ENCODE data around the gene KCNJ6.

KCNJ6 gene

DNA sequence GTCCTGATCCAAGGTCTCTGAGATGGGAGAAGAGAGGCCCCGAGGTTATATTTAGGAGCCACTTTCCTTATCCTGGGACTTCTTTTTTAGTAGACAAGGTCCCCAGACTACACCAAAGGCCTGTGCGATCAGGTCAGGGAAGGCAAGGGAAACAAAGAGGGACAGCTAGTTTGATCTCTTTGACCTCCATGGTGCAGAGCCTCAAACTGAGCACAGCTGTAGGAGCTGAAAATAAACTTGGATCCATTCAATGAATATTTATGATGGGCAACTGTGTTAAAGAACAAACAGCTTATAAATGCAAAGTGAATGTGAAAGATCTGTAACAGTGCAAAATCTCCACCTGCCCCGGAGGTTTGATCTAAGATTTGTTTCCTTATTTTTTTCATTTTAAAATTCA lies 293.1 kb downstream of the KCNJ6 start:
- no peak for DNase-seq (ENCODE audit: low read depth)

DNA sequence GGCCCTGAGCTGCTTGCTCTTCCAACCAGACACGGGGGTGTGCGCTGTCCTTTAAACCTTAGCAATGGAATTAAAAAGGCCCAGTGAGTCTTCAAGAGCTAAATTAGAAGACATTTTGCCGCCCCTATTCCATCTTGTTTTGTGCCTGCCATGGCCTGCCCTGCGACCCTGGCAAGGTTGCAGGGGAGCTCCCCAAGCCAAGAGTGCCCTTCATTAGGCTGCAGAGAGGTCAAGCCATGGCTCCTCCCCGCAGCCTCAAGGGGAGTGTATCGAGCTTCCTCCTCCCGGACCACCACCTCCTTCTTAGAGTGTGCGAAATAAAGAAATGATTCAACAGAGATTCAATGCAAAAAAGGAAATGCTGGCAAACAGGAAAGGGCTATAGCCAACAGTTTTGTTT lies 293.5 kb downstream of the KCNJ6 start:
- TF ChIP-seq, protein P1, sequence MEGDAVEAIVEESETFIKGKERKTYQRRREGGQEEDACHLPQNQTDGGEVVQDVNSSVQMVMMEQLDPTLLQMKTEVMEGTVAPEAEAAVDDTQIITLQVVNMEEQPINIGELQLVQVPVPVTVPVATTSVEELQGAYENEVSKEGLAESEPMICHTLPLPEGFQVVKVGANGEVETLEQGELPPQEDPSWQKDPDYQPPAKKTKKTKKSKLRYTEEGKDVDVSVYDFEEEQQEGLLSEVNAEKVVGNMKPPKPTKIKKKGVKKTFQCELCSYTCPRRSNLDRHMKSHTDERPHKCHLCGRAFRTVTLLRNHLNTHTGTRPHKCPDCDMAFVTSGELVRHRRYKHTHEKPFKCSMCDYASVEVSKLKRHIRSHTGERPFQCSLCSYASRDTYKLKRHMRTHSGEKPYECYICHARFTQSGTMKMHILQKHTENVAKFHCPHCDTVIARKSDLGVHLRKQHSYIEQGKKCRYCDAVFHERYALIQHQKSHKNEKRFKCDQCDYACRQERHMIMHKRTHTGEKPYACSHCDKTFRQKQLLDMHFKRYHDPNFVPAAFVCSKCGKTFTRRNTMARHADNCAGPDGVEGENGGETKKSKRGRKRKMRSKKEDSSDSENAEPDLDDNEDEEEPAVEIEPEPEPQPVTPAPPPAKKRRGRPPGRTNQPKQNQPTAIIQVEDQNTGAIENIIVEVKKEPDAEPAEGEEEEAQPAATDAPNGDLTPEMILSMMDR (IDR thresholded peaks at IDR 0.05; ENCODE audit: insufficient read depth, low read depth, low read length, missing control alignments), result no peak
- no peak for DNase-seq (ENCODE audit: low read depth)
- no peak overlapping the region for H3K4me3 ChIP-seq (ENCODE audit: low read length)

More for the DNA sequence above, 293.1 kb downstream of the KCNJ6 start:
- H3K4me3 ChIP-seq (ENCODE audit: low read length), result no peak overlapping the region
- TF ChIP-seq, protein P1 (IDR thresholded peaks at IDR 0.05; ENCODE audit: insufficient read depth, low read depth, low read length, missing control alignments), result no peak

GRCh38 chr21:37620401-37620800 lies 295.9 kb downstream of the KCNJ6 start:
- H3K4me3 ChIP-seq (ENCODE audit: low read length), result no peak overlapping the region
- TF ChIP-seq, protein P1 (IDR thresholded peaks at IDR 0.05; ENCODE audit: insufficient read depth, low read depth, low read length, missing control alignments), result no peak
- DNase-seq (ENCODE audit: low read depth), result no peak

- TF ChIP-seq, protein P1 (IDR thresholded peaks at IDR 0.05; ENCODE audit: insufficient read depth, low read depth, low read length, missing control alignments), result peak; percentile 25
- DNase-seq (ENCODE audit: low read depth), result peak; percentile 93
These were observed 296.7 kb downstream of the KCNJ6 start for GRCh38 chr21:37619464-37619974.

DNA sequence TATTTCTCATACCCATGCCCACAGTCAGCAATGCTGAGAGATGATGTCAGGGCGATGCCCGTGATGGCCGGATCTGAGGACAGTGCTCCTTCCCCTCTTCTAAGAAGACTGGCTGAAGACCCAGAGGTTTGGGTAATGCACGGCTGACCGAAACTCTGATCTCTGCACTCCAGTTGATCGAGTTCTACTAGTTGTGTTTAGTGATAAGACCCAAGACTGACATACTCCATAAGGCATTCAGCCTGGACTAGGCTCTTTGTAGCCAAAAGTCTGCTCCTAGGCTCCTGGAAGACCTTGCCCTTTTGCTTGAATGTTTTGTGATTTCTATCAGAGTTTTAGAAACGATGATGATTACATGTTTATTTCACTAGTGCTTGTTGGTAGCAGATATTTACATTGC lies 298.2 kb downstream of the KCNJ6 start:
- no peak overlapping the region for H3K4me3 ChIP-seq (ENCODE audit: low read length)
- DNase-seq (ENCODE audit: low read depth), result no peak
- TF ChIP-seq, protein P1 (IDR thresholded peaks at IDR 0.05; ENCODE audit: insufficient read depth, low read depth, low read length, missing control alignments), result no peak

More at GRCh38 chr21:37619464-37619974, 296.7 kb downstream of the KCNJ6 start:
- no peak overlapping the region for H3K4me3 ChIP-seq (ENCODE audit: low read length)

- TF ChIP-seq, protein P1 (IDR thresholded peaks at IDR 0.05; ENCODE audit: insufficient read depth, low read depth, low read length, missing control alignments), result no peak
- no peak overlapping the region for H3K4me3 ChIP-seq (ENCODE audit: low read length)
- DNase-seq (ENCODE audit: low read depth), result no peak
These were observed 300.3 kb downstream of the KCNJ6 start for GRCh38 chr21:37615962-37616361.

- no peak for DNase-seq (ENCODE audit: low read depth)
- no peak overlapping the region for H3K4me3 ChIP-seq (ENCODE audit: low read length)
- TF ChIP-seq, protein P1 (IDR thresholded peaks at IDR 0.05; ENCODE audit: insufficient read depth, low read depth, low read length, missing control alignments), result no peak
These were observed 301.8 kb downstream of the KCNJ6 start for GRCh38 chr21:37614351-37614875.

Measured in epithelial cell of esophagus (primary cell).